Measurements from ENCODE around the gene FAM53B.

The FAM53B gene

DNA sequence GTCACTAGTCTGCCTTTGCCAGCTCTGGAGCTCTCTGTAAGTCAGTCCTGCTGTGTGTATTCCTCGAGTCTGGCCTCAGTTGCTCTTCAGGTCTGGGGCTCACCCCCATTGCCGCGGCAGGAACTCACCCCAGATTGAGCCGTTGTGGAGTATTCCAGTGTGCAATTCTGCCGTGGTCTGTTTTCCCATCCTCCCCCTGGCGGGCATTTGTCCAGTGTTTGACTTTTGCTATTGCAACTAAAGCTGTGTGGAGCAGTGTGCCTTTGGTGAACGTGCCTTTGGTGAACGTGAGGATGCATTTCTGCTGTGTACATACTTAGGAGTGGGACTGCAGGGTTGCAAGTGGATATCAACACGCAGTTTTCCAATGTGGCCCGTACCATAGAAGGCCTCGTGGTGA, 134.5 kb downstream of the FAM53B start:
- no peak for DNase-seq (ENCODE audit: low read depth)

DNA sequence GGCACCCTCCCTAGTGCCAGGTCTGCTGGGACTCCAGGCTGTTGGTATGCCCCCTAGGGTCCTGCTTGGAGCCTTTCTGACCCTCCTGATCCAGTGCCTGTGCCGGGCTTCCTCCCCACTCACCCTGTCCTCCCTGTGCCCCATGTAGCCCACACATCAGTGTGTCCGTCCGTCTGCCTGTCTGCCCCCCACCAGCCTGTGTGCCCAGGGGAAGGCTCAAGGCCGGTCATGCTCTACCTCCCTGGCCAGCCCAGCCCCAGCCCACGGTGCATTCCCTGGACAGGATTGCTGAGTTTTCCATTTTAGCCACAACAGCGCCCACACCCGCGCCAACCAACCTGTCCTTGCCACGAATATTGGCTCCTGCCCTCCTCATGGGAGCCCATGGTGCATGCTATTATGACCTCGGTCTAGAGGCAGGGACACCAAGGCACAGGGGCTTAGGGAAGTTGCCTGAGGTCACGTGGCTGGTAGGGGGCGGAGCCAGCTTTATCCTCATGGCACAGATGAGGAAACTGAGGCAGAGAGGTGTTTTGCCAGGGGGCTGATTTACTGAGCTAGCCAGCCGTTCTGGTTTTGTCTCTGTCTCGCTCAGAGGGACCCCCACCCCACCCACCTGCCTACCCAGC, 136.0 kb downstream of the FAM53B start:
- DNase-seq (ENCODE audit: low read depth): no peak

GRCh38 chr10:124607693-124608092, 136.5 kb downstream of the FAM53B start:
- no peak for DNase-seq (ENCODE audit: low read depth)

DNA sequence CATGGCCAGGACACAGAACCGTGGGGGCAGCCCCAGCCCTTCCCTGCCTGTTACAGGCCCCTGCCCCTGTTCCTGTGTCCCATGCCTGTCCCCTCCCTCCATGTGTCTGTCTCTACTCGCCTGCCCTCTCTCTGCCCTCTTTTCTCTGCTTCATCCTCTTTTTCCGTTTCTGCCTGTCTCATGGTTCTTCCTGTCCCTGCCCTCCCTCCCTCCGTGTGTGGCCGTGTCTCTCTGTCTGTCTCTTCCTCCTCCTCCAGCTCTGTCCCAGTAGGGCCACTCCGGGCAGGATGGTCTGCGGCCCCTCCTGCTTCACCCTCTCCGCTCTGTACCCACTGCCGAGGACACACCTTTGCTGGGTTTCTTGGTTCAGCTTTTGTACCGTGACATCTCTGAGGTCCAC, 137.4 kb downstream of the FAM53B start:
- no peak for DNase-seq (ENCODE audit: low read depth)

GRCh38 chr10:124605856-124606812, 138.0 kb downstream of the FAM53B start:
- no peak for DNase-seq (ENCODE audit: low read depth)

- no peak for DNase-seq (ENCODE audit: low read depth)
Observed at GRCh38 chr10:124605481-124605855, 138.7 kb downstream of the FAM53B start.

- DNase-seq (ENCODE audit: low read depth): no peak
Observed at GRCh38 chr10:124605001-124605370, 139.2 kb downstream of the FAM53B start.

DNA sequence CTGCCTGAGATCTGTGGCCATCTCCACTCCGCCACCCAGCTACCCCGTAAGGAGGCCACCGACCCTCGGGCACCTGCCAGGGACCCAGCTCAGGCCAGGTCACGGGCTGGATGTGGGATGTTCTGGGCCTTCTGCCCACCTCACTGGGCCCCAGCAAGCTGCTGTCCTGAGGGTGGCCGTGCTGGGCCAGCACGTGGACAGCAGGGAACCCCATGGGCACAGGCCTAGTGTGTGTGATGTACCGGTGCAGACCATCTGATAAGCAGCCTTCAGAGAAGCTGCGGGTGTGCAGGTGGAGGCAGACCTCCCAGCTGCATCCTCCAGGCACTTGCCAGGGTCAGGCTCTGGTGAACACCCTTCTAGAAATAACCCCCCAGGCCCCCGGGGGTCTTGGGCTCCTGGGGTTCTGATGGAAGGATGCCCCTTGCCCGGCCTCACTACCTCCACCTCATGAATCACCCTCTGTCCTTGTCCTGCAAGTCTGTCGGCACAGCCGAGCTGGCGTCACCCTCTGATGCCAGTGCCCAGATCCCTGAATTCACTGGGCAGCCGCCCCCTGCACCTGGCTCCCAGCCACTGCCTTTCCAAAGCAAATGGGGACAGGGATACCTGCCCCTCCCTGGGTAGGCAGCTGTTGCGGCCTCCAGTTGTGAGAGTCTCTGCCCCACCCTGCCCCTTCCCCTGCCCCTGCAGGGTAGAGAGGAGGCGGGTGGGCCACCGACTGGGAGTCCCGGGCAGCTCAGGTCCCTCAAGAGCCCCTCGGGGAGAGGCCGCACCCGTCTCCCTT, 139.8 kb downstream of the FAM53B start:
- no peak for DNase-seq (ENCODE audit: low read depth)

GRCh38 chr10:124603376-124604213, 140.6 kb downstream of the FAM53B start:
- DNase-seq (ENCODE audit: low read depth): no peak

DNA sequence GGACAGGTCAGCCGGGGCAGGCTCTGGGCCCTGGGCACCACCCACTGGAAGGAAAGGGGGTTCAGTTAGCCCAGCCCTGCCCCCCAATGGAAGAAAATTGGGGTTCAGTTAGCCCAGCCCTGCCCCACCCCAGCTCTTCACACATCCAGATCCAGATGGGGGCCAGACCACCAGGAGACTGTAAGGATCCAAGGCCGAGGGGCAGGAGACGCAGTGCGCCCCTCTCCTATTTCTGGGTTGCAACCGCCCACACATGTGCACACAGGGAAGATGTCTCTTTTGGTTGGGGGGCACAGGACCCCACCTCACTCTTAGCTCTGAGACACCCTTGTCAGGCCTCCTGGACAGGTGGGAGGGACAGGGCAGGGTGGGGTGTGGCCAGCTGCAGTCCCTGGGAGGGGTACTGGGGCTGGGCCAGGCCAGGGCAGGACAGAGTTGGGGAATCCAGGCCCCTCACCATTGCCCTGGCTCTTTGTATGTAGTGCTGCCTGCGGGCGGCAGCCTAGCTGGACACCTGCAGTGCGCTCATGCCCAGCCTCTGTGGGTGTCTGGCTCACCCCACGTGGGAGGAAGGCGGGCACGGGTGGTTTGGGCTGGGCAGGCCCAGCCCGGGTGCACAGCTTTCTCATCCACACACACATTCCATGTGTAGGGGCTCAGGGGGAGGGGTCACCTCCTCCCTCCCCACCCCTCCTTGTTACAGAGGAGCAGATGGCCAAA, 141.4 kb downstream of the FAM53B start:
- no peak for DNase-seq (ENCODE audit: low read depth)

DNA sequence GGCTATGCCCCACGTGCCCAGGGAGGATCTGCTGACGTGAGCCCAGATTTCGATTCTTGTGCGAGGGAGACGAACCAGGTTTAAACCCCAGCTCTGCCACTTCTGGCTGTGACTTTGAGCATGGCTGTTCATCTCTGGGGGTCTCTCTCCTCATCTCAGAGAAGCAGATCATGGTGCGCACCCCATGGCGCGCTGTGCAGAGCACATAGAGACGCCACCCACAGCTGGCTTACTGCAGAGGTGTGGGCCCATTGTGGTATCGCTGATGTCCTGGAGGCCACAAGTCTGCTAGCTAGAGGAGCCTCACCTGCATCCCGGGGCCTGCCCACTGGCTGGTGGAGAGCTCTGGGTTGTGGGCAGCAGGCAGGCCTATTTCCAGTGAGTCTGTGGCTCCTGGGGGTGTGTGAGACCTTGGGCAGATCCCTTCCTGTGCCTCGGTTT, 142.0 kb downstream of the FAM53B start:
- DNase-seq (ENCODE audit: low read depth): no peak

GRCh38 chr10:124601431-124602120, 142.6 kb downstream of the FAM53B start:
- DNase-seq (ENCODE audit: low read depth): no peak

DNA sequence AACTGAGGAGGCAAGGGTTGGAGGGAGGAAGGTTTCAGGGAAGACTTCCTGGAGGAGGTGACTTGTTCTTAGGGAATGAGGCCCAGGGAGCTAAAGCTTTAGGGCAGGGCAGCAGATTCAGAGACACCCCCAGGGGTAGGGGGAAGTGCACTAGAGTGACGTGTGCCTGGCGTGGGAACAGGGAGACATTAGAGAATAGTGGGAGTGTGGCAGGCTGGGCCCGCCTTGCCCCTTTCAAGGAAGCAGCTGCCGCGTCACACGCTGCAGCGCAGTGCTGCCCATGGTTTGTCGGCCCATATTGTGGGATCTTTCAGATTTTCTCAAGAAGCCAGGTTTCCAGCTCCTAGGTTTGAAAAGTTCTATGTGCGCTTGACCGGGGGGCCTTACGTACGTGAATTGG, 143.2 kb downstream of the FAM53B start:
- no peak for DNase-seq (ENCODE audit: low read depth)

DNA sequence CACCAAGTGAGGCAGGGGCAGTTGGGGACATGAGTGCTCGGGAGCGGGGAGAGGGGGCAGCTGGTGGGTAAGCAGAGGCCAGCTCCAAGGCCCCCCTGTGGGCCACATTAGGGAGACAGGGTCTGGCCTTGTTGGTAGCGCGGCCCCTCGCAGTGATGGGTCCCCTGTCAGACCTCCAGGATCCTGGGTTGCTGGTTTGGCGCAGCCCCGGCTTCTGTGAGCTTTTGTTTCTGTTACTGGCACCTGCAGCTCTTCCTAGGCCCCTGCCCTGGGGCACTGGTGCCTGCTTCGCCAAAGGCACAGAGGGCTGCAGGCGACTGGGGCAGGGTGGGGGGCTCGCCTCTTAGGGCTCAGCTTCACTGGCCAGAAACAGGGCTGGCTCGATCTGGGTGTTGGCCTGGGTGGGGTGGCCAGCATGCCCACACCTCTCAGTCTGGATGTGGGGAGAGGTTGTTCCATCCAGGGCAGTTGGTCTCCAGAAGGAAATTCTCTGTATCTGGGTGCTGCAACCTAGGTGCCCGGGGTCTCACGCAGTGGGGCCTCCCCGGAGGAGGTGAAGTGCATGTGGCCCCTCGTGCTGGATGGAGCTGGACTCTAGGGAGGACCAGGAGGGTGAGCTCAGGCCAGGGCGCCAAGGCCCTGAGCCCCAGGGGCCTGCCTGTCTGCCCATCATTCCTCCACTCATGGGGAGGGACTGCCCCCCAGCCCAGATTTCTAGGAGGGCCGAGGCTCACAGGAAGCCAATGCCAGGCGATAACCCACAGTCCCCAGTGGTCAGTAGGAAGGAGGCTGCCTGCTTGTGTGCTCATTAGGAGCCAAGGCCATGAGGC, 143.9 kb downstream of the FAM53B start:
- DNase-seq (ENCODE audit: low read depth): no peak

DNA sequence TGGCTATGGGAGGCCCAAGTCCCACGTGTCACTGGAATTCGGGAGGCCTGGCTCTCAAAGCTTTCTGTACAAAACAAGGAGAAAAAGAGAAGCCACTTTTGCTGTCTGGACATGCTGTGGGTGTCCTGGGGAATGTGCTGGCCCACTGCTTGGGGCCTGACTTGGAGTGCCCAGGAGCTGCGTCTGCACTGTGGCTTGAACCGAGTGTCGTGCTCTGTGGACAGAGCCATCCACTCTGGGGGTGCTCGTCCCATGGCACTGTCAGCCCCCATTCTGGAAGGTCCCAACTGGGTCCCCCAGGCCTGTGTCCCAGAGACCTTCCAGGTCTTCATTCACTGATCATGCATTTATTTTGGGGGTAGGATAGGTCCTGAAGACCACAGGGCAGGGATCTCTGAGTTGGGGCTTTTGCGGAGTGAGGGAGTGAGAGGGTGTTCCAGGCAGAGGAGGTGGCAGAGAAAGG, 144.6 kb downstream of the FAM53B start:
- DNase-seq (ENCODE audit: low read depth): no peak

DNA sequence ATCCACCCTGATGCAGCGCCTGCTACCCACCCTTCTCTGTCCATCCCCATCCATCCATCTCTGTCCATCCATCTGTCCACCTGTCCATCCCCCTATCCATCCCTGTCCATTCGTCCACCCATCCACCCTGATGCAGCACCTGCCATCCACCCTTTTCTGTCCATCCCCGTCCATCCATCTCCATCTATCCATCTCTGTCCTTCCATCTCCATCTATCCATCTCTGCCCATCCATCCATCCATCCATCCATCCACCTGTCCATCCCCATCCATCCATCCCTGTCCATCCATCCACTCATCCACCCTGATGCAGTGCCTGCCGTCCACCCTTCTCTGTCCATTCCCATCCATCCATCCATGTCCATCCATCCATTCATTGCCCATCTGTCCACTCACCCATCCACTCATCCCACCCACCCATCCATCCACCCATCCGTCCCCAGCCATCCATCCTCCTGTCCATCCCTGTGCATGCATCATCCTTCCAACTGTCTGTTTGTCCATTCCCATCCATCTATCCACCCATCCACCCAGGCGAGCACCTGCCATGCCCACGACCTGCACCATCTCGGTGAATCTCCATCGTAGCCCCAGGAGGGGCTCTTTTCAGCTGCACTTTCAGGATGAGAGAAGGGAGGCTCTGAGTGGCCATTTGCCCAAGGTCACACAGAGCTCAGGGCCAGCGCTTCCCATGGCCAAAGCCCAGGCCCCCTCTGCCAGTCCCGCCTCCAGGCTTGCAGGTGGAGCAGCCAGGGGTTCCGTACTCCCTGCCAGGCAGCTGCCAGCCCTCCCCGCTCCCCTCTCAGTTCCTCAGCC, 145.2 kb downstream of the FAM53B start:
- DNase-seq (ENCODE audit: low read depth): no peak

DNA sequence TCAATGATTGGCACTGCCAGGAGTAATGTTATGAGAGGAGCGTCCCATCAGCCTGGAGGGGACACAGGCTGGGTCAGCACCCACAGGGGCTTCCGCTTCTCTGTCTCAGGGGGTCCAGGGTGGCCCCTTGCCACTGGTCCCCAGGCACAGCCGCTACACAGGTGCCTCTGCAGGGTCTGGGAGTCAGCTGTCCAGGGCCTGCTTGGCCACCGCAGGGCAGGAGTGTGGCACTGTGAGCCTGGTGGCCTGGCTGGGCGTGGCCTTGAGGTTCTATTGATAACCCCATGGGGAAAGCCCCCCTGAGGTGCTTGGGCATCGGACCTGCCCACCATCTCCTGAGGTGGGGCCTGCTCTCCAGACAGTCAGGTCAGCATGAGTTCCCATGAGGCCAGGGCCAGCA, 146.0 kb downstream of the FAM53B start:
- DNase-seq (ENCODE audit: low read depth): no peak

GRCh38 chr10:124597846-124598165, 146.4 kb downstream of the FAM53B start:
- DNase-seq (ENCODE audit: low read depth): no peak

All from GM04504 (cell line).